Fibroblast of lung (primary cell): ENCODE results near the gene IBA57. TPM values are rescaled to one million over a fixed set of nuclear protein-coding genes. Genes with fewer than 3 reads are reported as not detected.
"Not testable (repeated sequence)": the region's sequence is repeated elsewhere in the genome, so short reads cannot be mapped to it uniquely, and the experiment has no call there.

Source experiments
- DNase-seq, 2 donors: peaks; one replicate each; pipeline versions ENCODE4 v3.0.0 to v3.0.0-alpha.2; 2010; ENCODE audit warnings: low read depth in 2 of 2
- H2AFZ ChIP-seq: 2 replicates; pipeline ENCODE4 v1.5.1; 2012; ENCODE audit warnings: low read length, control low read depth, inconsistent platforms
- H3K27ac ChIP-seq: 2 replicates; pipeline ENCODE4 v1.5.1; 2011; ENCODE audit warnings: low read length, control low read depth; ENCODE audit not compliant: insufficient read depth
- H3K27me3 ChIP-seq: 2 replicates; pipeline ENCODE4 v1.5.1; 2011; ENCODE audit warnings: mild to moderate bottlenecking, low read length; ENCODE audit not compliant: control insufficient read depth, insufficient read depth
- H3K36me3 ChIP-seq: 2 replicates; pipeline ENCODE4 v1.5.1; 2011; ENCODE audit warnings: low read length; ENCODE audit not compliant: control insufficient read depth, insufficient read depth
- H3K4me1 ChIP-seq: 2 replicates; pipeline ENCODE4 v1.5.1; 2011; ENCODE audit warnings: low read length; ENCODE audit not compliant: control insufficient read depth, insufficient read depth; ENCODE audit errors: extremely low read depth
- H3K4me2 ChIP-seq: 2 replicates; pipeline ENCODE4 v1.5.1; 2011; ENCODE audit warnings: low read length, control low read depth; ENCODE audit not compliant: insufficient read depth; ENCODE audit errors: extremely low read depth
- H3K4me3 ChIP-seq, 4 experiments: fragments of 200-600 bp in 1 of 4; sonication (generic) in 1 of 4; replicated peaks in 1 of 4; 2 replicates each; pipeline ENCODE4 v1.5.1; 2011 to 2016; ENCODE audit warnings: low read length in 4 of 4, low read depth in 3 of 4, mild to moderate bottlenecking in 3 of 4, control low read depth in 2 of 4, inconsistent platforms in 1 of 4, mixed read lengths in 1 of 4; ENCODE audit not compliant: insufficient read depth in 1 of 4; ENCODE audit errors: control extremely low read depth in 1 of 4
- H3K79me2 ChIP-seq: 2 replicates; pipeline ENCODE4 v1.5.1; 2012; ENCODE audit warnings: mild to moderate bottlenecking, low read length, inconsistent platforms; ENCODE audit not compliant: control insufficient read depth, insufficient read depth
- H3K9ac ChIP-seq: 2 replicates; pipeline ENCODE4 v1.5.1; 2011; ENCODE audit warnings: mild to moderate bottlenecking, low read length, control low read depth; ENCODE audit not compliant: insufficient read depth
- H3K9me3 ChIP-seq: 2 replicates; pipeline ENCODE4 v1.5.1; 2012; ENCODE audit warnings: low read depth, low read length; ENCODE audit not compliant: control insufficient read depth, insufficient read depth
- H4K20me1 ChIP-seq: 2 replicates; pipeline ENCODE4 v1.5.1; 2011; ENCODE audit warnings: low read length; ENCODE audit not compliant: control insufficient read depth, insufficient read depth; ENCODE audit errors: extremely low read depth
- CTCF ChIP-seq, 2 donors: IDR thresholded peaks in 1 of 2; conservative IDR thresholded peaks in 1 of 2; 1 replicate in 1 of 2; 2 replicates in 1 of 2; pipeline ENCODE4 v1.5.1; 2011 to 2012; ENCODE audit warnings: low read length in 2 of 2, control low read depth in 1 of 2, inconsistent platforms in 1 of 2, low read depth in 1 of 2, mild to moderate bottlenecking in 1 of 2
- EZH2 ChIP-seq: IDR thresholded peaks from 2 replicates; pipeline ENCODE4 v1.5.1; 2012; ENCODE audit warnings: low read length, control low read depth, mild to moderate bottlenecking; ENCODE audit errors: missing control alignments
- polyA plus RNA-seq, 2 donors: library from polyadenylated mRNA; depleted of rRNA in 1 of 2; stranded (reverse) in 1 of 2; unstranded in 1 of 2; fragments of >200 nt; gene quantifications; 2 replicates each; pipeline ENCODE4 v1.2.1, GENCODE V29; 2011 to 2012; ENCODE audit warnings: missing spikeins in 1 of 2
- total RNA-seq: library from RNA; depleted of rRNA; stranded (reverse); fragments of >200 nt; gene quantifications from 2 replicates; pipeline ENCODE4 v1.2.1, GENCODE V29; 2014

The IBA57 gene
- total and polyA plus RNA-seq, 2 donors (not counting 1 experiment from before 2014, with no cell fraction given): 1.4 to 3.8 TPM

GRCh38 chr1:228171221-228171891 lies 5.8 kb downstream of the IBA57 start:
- no peak for DNase-seq
- no peak overlapping the region for H2AFZ ChIP-seq
- H4K20me1 ChIP-seq: no peaks in the 10 kb centered on the region
- H3K4me1 ChIP-seq: no peaks in the 10 kb centered on the region
- H3K27ac ChIP-seq: no peak overlapping the region
- no peaks in the 10 kb centered on the region for H3K36me3 ChIP-seq
- no peaks in the 10 kb centered on the region for H3K27me3 ChIP-seq
- no peak overlapping the region for H3K9ac ChIP-seq
- no peaks in the 10 kb centered on the region for H3K79me2 ChIP-seq
- H3K9me3 ChIP-seq: no peaks in the 10 kb centered on the region
- no peak overlapping the region for H3K4me3 ChIP-seq
- H3K4me2 ChIP-seq: no peak overlapping the region
- no peak for TF ChIP-seq CTCF (conservative IDR thresholded peaks at IDR 0.05 in 1 of 2, IDR thresholded peaks at IDR 0.05 in 1 of 2; ENCODE audit: low read depth in 1 of 2, low read length in 2 of 2)
- no peak for TF ChIP-seq EZH2

- Histone ChIP-seq H3K9ac (no peak overlapping the region), H2AFZ (no peak overlapping the region), H3K27me3 (no peaks in the 10 kb centered on the region), H3K79me2 (no peaks in the 10 kb centered on the region), H3K27ac (no peak overlapping the region), H3K4me2 (no peak overlapping the region), H3K4me3 (no peak overlapping the region), H3K36me3 (no peaks in the 10 kb centered on the region), H3K4me1 (no peaks in the 10 kb centered on the region), H3K9me3 (no peaks in the 10 kb centered on the region), H4K20me1 (no peaks in the 10 kb centered on the region)
- TF ChIP-seq EZH2 (no peak), CTCF (conservative IDR thresholded peaks at IDR 0.05 in 1 of 2, IDR thresholded peaks at IDR 0.05 in 1 of 2; ENCODE audit: low read depth in 1 of 2, low read length in 2 of 2) (no peak)
- DNase-seq: no peak
Observed at GRCh38 chr1:228172591-228173527, 7.3 kb downstream of the IBA57 start.

- not testable (repeated sequence) for H3K9me3 ChIP-seq, H3K36me3 ChIP-seq, H3K27ac ChIP-seq, H3K4me3 ChIP-seq, DNase-seq, H3K79me2 ChIP-seq, H3K4me1 ChIP-seq, H4K20me1 ChIP-seq, H3K4me2 ChIP-seq, H2AFZ ChIP-seq, H3K27me3 ChIP-seq
- peak overlapping the region; percentile 16 for H3K9ac ChIP-seq
Observed at GRCh38 chr1:228173528-228174481, 8.2 kb downstream of the IBA57 start.
